GM12874 (cell line): ENCODE results near the gene CACNB4.

Experiments
- CTCF ChIP-seq: IDR thresholded peaks from 2 replicates; pipeline ENCODE4 v1.5.1; 2011; ENCODE audit warnings: low read depth, mild to moderate bottlenecking, control low read depth, low read length, moderate library complexity; ENCODE audit not compliant: insufficient read depth

Gene CACNB4

GRCh38 chr2:152115952-152116351 lies 17.1 kb upstream of the CACNB4 start:
- no peak for TF ChIP-seq CTCF

GRCh38 chr2:152114366-152114765 lies 15.5 kb upstream of the CACNB4 start:
- no peak for TF ChIP-seq CTCF

GRCh38 chr2:152106464-152106863 lies 7.6 kb upstream of the CACNB4 start:
- no peak for TF ChIP-seq CTCF

- TF ChIP-seq CTCF: no peak
Observed at GRCh38 chr2:152103271-152103670, 4.4 kb upstream of the CACNB4 start.

- no peak for TF ChIP-seq CTCF
Observed at GRCh38 chr2:152100961-152101360, 2.1 kb upstream of the CACNB4 start.

- TF ChIP-seq CTCF: no peak
Observed at GRCh38 chr2:152099367-152100050, 665 bp upstream of the CACNB4 start.

- no peak for TF ChIP-seq CTCF
Observed at GRCh38 chr2:152097801-152098495, 896 bp downstream of the CACNB4 start.
